Activated CD4-positive, alpha-beta T cell treated with anti-CD3 and anti-CD28 coated beads, Interleukin-2, amount 50 U/mL, for 48 hours (primary cell): Measurements from ENCODE around the gene GNAI3.

Source experiments
- DNase-seq, 2 experiments: peaks; one replicate each; pipeline ENCODE4 v3.0.0-alpha.2; 2020

GNAI3 gene

DNA sequence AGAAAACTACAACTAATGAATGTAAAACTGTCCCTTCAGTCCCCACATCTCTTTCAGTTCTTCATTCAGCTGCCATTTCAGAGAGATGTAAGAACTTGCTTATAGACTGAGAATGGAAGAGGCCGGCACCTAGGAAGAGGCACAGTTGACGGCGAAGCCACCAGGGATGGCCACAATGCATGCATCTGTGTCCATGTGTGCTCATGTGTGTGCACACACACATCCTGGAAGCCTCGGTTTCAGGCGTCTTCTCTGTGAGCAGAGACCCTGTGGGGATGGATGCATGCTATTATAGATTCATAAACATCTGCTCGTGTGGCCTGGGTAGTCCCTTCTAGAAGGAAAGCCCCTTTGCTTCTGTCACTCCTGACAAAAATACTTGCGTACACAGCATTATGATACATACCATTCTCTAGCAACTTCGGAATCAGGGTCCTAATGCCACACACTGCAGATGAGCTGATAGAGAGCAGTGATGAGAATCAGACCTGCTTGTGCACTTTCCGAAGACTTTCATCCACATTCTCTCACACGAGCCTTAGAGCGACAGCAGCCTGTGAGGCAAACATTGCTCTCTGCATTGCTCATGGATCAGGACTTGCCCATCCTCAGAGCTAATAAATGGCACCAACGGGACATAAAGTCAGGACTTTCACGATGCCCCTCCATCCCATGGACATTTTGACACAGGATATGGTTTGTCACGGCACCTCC, 21.2 kb upstream of the GNAI3 start:
- DNase-seq: no peak

DNA sequence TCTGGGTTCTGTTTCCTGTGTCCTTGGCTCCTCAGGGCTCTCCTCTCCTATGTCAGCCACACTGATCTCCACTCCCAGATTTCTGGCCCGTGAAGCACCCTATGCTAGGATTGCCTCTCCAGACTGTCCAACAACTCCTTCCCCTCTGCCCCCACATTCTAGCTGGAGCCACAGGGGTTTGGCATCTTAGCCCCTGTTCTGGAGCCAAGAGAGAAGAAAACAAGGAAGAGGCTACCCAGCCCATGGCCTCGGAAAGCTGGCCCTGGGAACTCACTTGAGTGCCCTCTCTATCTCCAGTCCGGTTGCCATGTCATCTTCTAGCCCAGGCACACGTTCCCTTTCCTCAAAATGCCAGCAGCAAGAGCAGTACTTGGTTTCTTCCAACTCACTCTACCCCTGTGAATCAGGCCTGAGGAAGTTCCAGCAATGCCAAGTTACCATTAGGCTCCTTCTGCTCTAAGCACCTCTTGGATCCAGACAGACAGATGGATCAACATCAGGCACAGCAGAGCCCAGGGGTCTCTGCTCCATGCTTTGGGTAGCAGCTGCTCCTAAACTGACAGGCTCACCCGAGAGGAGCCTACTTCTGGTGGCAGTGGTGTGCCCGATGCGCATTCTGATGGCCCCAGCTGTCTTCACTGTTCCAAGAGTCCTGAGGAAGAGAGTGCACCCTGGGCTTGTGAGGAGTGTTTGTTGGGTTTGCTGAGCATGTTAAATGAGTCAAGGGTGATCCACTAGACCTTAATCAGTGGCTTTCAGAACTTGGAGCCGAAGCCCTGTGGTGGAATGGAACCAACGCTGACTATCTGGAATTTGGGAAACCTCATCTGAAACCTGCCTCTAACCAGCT, 20.3 kb upstream of the GNAI3 start:
- DNase-seq: no peak

DNA sequence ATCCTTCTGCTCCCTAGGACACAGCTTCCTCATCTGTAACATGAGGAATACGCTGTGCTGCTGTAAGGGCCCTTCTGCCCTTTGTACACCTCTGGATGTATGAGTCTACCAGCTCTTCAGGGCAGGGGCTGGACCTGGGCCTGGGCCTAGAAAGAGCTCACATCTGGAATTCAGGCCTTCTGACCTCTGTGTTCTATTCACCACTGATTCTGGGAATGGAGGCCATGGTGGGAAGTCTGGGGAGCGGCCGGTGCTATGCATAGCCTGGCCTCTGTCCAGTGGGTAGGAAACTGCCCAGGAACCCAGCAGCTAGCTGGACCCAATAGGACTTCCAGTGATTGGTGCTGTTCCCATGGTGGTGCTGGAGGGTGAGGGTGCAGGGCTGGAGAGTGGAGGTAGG, 19.7 kb upstream of the GNAI3 start:
- DNase-seq: no peak

DNA sequence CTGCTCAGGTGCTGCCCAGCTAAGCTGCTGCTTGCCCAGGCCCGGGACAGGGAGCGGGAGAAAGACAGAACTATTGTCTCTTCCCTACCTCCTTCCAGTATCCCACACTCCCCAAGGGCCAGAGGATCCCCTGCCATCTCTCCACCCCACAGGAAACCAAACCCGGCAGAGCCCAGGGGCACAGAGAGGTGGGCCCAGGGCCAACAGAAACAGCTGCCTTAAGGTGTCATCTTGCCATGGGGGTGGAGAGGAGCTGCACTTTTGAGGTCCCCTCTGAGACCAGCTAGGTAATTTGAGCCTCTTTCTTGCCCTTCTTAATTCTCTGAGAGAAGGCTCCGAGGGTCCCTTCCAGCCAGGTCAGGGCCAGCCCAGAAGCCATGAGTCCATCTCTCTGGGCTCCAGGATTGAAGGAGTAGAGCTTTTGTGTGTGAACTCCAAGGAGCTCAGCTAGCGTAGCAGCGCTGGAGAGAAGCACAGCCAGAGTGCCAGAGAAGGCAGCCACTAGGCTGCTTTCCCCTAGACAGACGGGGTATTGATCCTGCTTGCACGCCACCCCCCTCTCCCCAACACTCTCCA, 18.4 kb upstream of the GNAI3 start:
- no peak for DNase-seq

DNA sequence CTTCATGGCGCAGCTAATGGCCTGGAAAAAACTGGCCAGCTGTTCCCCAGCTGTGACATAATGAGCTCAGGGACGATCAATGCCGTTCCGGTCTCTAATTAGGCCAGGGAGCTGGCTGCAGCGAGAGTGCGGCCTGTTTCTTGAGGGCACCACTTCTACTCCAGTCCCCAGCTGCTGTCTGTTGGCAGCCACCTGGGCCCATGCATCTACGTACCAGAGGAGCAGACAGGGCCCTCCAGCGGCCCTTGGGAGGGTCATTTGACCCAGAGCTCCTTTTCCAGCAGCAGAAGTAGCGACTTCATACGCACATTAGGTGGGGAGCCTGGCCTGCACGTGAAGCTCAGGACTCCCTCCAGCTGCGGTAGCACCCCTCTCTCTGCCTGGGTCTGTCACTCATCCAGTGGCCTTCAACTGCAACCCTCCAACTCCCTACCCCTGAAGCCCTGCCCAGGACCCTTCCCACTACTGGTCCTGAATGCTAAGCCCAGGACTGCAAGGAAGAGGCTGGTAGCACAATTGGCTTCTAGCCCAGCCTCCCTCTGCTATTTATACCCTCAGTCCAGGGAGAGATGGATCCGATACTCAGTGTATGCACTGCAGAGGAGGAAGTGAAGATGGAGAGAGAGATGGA, 17.8 kb upstream of the GNAI3 start:
- DNase-seq: no peak

DNA sequence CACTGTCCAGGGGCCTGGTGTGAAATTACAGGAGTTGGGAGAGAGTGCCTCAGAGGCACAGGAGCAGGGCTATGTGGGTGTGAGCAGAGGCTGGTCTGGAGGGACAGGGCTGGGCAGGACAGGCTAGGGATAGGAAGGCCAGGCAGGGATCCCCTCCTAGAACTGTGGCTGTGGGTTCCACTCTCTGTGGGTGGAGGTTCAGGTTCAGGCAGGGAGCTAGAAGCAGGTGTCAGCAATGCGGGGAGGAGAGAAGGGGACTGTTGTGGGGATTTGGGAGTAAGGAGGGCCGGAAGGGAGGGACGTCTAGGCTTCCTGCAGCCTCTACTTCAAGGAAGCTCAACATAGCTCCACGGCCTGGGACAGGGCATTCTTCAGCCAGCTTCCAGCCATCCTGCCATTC, 17.0 kb upstream of the GNAI3 start:
- no peak for DNase-seq

DNA sequence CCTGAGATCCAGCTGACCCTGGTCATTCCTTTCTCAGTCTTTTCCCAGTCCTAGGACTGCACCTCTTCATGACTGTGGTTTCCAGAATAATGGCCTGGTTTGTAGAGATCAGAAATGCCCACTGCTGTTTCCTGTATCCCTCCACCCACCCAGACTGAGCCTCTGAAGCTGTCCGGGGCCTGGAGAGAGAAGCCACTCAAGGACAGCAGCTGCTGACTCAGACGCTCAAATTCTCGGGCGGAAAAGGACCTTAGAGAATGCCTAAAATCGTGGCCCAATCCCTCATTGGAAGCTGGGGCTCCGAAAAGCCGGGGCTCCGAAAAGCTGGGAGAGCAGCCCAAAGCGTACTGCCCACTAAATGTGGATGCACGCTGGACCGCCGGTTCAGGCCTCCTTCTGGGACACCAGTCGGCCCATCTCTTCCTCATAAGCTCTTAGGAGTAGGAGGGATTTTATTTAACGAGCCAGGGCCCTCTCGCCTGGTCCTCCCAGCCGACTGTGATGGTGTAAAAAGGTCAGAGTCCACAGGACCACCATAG, 16.5 kb upstream of the GNAI3 start:
- no peak for DNase-seq

DNA sequence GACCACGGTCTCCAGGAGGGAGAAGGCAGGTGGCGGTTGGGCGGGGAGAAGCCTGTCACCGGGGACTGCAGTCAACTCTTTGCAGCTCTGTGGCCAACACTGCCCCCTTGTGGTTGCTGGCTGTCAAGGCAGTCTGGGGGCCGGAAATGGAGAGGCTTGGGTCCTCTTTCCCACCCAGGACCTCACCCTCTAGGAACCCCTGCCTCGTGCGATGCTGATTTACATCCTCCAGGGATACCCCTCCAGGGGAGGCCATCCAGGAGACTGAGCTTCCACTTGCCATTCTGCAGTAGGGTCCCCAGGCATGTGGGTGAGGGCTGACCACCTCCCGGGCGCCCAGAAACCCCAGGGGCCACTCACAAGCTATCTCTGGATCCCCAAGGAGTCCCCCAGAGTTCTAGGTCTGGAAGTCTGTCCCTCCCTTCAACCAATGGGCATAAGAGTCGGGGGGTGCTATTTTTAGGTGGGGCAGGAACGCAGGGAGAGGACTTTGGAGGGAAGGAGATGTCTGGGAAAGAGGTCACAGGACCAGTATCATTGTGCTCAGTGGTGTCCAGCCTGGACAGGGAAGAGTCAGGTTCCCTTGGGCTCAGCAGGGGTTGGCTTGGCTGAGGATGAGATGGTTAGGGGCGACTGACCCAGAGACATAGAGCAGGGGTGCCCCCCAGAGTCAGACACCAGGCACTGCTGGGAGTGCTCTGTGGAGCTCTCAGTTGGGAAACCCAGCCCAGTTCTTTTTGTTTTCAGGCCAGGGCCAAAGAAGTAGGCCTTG, 15.9 kb upstream of the GNAI3 start:
- DNase-seq: peak; percentile 95 to 96

DNA sequence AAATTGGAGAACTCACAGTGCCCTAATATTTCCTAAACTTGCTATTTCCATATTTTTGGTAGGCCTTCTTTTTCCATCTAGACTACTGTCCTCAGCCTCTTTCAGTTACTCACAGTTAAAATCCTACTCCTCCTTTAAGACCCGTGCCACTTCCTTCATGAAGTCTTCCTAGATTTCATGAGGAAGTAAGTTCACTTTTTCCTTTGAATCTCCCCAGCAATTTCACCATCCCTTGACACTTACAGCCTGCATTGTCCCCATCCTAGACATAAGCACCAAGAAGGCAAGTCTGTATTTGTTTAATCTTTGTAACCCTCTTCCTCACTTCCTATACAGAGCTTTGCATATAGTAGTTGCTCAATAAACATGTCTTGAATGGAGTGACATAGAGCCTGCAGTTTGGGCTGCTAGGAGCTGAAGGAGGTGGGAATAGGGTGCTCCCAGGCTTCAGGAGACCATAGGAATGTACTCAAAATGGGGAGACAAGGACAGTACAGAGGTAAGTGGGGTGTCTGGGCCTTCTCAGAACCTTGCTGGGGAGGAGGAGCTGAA, 14.0 kb upstream of the GNAI3 start:
- DNase-seq: no peak

DNA sequence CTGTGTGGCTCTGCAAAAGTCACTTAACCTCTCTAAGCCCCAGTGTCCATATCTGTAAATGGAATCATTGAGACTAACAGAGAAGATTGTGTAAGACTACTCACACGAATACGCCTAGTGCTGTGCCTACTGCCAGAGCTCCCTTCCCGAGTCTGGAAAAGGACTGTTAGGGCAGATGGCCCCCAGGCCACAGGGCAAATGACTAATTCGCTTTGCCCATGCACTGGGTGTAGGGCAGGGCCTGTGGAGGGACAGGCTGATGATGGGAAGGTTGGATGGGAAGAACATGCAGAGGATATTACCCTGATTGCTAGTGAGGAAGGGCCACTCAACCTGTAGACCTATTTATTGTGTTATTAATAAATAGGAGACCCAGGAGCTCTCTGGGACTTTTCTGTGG, 12.9 kb upstream of the GNAI3 start:
- DNase-seq: no peak

DNA sequence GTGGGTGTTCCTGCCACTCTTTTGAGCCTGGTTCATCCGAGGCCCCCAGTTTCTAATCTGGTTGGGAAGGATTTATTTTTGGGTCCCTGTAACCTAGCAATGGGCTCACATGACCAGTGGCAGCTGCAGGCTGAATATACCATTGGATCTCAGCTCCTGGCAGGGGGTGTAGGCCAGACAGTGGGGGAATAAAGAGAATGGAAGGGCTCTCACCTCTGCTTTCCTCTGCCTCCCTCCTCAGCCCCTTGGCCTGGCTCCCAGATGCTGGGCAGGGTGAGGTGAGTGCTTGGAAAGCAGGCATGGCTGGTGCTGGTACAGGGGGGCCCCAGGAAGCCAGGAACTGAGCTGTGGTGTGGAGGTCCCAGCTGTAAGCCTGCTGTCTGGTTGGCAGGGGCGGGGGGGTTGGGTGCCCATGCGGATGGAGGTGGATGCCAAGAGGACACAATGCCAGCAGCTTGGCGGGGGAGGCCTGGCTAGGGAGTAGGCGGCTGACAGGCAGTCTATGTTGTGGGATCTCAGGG, 12.4 kb upstream of the GNAI3 start:
- no peak for DNase-seq

DNA sequence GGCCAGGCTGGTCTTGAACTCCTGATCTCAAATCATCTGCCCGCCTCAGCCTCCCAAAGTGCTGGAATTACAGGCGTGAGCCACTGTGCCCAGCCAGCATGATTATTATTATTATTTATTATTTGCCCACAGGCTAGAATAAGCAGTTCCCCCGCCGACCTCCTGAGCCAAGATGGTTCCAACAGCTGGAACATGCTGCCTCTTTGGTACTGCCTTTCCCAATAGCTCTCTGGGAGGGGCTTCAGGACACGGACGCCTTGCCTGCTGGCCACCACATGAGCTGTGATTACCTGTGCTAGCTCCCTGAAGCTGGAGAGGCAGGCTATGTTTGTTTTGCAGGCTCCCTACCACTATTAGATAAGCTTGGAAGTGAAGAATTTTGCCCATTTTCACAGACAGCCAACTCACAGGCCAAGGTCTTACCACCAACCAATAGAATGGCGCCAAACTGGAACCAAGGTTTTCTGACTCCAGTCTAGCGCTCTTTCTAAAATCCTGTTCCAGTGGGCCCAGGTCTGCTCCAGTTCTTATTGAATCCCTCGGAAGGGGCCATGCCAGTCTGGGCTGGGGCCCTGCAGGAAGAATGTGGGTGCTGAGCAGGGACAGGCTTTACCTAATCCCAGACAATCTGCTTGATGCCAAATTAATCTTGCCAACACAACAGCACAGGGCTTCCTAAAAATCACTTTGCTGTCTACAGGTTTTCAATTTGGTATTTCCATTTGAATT, 10.8 kb upstream of the GNAI3 start:
- no peak for DNase-seq

DNA sequence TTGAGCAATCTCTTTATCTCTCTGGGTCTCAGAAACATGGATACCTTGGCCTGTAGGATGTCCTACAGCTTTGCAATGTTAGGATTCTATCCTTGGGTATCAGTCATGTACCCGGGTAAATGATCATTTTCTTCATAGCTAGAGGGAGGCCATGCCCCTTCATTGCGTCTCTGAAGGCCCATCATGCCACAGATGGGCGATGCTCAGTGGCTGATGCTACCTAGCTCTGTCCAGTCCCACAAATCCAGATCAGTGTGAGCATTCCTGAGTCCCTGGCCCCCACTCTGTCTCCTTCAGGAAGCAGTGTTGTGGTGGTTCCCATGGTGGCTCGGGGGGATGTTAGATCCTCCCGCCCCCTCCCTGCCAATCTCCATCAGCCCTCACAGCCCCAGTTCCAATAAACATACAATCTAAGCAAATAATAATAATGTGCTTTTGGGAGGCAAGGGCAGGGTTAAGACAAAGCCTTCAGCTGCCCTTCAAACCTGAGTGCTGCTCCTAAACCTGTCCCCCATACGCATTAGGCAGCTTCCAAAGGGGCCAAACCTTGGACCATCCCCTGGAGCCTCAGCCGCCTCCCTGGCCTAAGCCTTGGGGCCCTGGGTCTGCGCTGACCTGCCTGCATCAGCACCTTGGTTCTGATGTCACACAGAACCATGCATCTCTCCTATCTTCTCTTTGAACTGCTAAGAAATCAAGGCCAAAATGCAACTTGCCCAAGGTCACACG, 9.4 kb upstream of the GNAI3 start:
- DNase-seq: no peak

DNA sequence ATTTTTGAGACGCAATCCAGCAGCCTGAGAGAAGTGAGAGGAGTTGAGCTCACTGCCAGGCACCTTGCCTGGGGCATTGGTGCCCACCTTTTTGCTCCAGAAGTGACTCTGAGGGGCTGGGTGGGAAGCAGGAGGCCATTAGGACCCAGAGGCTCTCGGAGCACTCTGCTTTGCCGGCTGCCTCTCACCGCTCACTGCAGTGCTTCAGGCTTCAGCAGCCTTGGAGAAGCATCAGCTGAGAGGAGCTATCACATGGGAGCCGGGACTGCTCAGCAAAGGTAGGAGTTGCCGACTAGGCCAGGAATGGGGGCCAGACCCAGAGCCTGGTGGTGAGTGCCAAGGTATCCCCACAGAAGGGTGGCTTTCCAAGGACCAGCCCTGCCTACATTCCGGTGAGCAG, 8.7 kb upstream of the GNAI3 start, which contains the start of gene GPR61:
Gene GPR61 (plus strand): TSS at position 197 of the 400 bp plus-strand sequence. CDS start 3,151 bp downstream, outside the sequence.
- DNase-seq: no peak

DNA sequence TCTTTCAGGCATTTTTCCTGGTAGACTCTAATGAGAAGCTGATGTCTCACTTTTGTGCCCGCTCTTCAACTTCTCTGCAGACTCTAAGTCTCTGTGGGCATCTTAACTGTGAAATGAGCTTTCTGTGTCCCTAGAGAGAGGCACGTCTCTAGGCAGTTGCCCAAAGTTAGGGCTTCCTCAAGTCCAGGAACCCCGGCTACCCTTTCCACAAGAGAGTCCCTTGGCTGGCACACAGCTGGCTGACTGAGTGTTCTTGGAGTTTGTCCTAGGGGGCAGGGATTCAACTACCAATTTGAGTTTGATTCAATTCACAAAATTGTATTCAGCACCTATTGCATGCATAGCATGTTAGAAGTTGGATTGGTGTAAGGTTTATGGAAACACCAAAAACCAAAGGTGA, 7.3 kb upstream of the GNAI3 start:
- no peak for DNase-seq

DNA sequence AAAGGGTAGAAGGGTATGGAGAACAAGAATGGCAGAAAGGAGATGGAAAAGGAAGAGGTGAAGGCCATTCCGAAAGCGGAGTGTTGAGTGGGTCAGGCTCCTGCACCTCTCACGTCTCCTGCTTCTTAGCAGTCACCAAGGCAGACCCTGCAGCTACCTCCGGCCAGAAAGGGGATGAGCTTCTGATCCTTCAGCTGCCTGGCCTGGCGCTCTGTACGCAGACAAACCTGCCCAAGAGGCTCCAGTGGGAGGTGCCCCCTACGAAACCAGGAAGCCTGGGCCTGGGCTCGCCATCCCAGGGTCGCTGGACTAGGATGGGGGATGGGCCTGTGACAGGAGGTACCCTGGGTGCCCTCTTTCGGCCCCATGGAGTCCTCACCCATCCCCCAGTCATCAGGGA, 5.8 kb upstream of the GNAI3 start:
- no peak for DNase-seq

DNA sequence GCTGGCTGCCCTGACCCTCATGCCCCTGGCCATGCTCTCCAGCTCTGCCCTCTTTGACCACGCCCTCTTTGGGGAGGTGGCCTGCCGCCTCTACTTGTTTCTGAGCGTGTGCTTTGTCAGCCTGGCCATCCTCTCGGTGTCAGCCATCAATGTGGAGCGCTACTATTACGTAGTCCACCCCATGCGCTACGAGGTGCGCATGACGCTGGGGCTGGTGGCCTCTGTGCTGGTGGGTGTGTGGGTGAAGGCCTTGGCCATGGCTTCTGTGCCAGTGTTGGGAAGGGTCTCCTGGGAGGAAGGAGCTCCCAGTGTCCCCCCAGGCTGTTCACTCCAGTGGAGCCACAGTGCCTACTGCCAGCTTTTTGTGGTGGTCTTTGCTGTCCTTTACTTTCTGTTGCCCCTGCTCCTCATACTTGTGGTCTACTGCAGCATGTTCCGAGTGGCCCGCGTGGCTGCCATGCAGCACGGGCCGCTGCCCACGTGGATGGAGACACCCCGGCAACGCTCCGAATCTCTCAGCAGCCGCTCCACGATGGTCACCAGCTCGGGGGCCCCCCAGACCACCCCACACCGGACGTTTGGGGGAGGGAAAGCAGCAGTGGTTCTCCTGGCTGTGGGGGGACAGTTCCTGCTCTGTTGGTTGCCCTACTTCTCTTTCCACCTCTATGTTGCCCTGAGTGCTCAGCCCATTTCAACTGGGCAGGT, 5.0 kb upstream of the GNAI3 start:
- DNase-seq: no peak

DNA sequence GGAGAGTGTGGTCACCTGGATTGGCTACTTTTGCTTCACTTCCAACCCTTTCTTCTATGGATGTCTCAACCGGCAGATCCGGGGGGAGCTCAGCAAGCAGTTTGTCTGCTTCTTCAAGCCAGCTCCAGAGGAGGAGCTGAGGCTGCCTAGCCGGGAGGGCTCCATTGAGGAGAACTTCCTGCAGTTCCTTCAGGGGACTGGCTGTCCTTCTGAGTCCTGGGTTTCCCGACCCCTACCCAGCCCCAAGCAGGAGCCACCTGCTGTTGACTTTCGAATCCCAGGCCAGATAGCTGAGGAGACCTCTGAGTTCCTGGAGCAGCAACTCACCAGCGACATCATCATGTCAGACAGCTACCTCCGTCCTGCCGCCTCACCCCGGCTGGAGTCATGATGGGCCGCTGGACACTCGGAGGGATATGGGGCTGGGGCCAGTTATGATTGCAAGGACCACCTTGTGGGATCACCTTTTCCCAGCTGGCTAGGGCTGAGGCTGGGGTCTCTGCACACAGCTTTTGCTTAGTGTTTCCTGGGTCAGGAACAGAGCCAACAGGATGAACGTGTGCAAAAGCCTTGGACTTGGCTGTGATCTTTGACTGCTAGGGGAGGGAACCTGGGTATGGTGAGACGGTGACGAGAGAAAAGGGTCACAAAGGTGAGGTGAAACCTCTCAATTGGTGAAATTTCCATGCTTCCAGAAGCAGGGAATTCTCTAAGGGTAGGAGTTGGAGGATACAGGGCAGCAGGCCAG, 4.3 kb upstream of the GNAI3 start:
- no peak for DNase-seq
